ENCODE data around the gene CEACAM21. TPM values are rescaled to one million over a fixed set of nuclear protein-coding genes. Genes with fewer than 3 reads are reported as not detected.

CEACAM21 gene
- total RNA-seq, 2 experiments from 2014 or later = 40.8 to 56.0 TPM

GRCh38 chr19:41529484-41530183 is 46.3 kb upstream of the CEACAM21 start:
- Histone ChIP-seq H3K4me1 (ENCODE audit: insufficient read depth, low read length, poor library complexity, severe bottlenecking) (peaks cover 70% of the 10 kb centered on the region), H4K20me1 (ENCODE audit: insufficient read depth, low read length) (no peaks in the 10 kb centered on the region), H3K4me3 (ENCODE audit: low read depth, low read length, poor library complexity, severe bottlenecking) (peak overlapping the region; percentile 16), H3K36me3 (ENCODE audit: insufficient read depth, low read length) (no peaks in the 10 kb centered on the region), H3K9me3 (ENCODE audit: low read length) (peaks cover 8% of the 10 kb centered on the region; the same call in 1 of the 2 replicates), H3K9me2 (ENCODE audit: insufficient read depth, low read length) (no peaks in the 10 kb centered on the region), H3K27ac (ENCODE audit: low read depth, low read length, poor library complexity, severe bottlenecking) (no peak overlapping the region), H3K4me2 (ENCODE audit: low read length) (peak overlapping the region; percentile 88), H3K79me2 (ENCODE audit: insufficient read depth, low read depth, low read length) (peaks cover 21% of the 10 kb centered on the region), H2AFZ (ENCODE audit: low read length) (peak overlapping the region; percentile 12; the same call in 1 of the 2 replicates)
- BruUV-seq (replicated peaks) = no TSS peak
- peak; percentile 43 for DNase-seq (ENCODE audit: low spot score)
- TF ChIP-seq EZH2phosphoT487 (IDR thresholded peaks at IDR 0.05; ENCODE audit: borderline replicate concordance, low read depth, low read length) (no peak), CTCF (conservative IDR thresholded peaks at IDR 0.05; ENCODE audit: low read length) (no peak)
- POLR2A ChIA-PET = interaction anchor here (0.6 to 2.6 kb wide), 2 partner anchors 20 to 164 kb away, joined by 3 to 6 read pairs; no protein-coding TSS in a partner anchor
- intact Hi-C loops (cut with micrococcal nuclease; ENCODE audit: unreplicated experiment) = no loop called here
- CTCF ChIA-PET (ENCODE audit: unreplicated experiment) = no interaction called here

- peaks cover 8% of the 10 kb centered on the region; the same call in 1 of the 2 replicates for H3K9me3 ChIP-seq (ENCODE audit: low read length)
- H3K9me2 ChIP-seq (ENCODE audit: insufficient read depth, low read length) = no peaks in the 10 kb centered on the region
- TF ChIP-seq CTCF (conservative IDR thresholded peaks at IDR 0.05; ENCODE audit: low read length) (no peak), EZH2phosphoT487 (IDR thresholded peaks at IDR 0.05; ENCODE audit: borderline replicate concordance, low read depth, low read length) (no peak)
- H3K27ac ChIP-seq (ENCODE audit: low read depth, low read length, poor library complexity, severe bottlenecking) = no peak overlapping the region
- peak overlapping the region; percentile 16 for H3K4me3 ChIP-seq (ENCODE audit: low read depth, low read length, poor library complexity, severe bottlenecking)
- no peak for DNase-seq (ENCODE audit: low spot score)
- H3K4me1 ChIP-seq (ENCODE audit: insufficient read depth, low read length, poor library complexity, severe bottlenecking) = peaks cover 73% of the 10 kb centered on the region
- ChIA-PET CTCF (ENCODE audit: unreplicated experiment) (no interaction called here), POLR2A (interaction anchor here (0.6 to 2.6 kb wide), 2 partner anchors 19 to 165 kb away, joined by 3 to 6 read pairs; no protein-coding TSS in a partner anchor)
- peak overlapping the region; percentile 88 for H3K4me2 ChIP-seq (ENCODE audit: low read length)
- no peaks in the 10 kb centered on the region for H4K20me1 ChIP-seq (ENCODE audit: insufficient read depth, low read length)
- H3K79me2 ChIP-seq (ENCODE audit: insufficient read depth, low read depth, low read length) = peaks cover 21% of the 10 kb centered on the region
- intact Hi-C loops (cut with micrococcal nuclease; ENCODE audit: unreplicated experiment) = no loop called here
- H3K36me3 ChIP-seq (ENCODE audit: insufficient read depth, low read length) = no peaks in the 10 kb centered on the region
- no TSS peak for BruUV-seq (replicated peaks)
- H2AFZ ChIP-seq (ENCODE audit: low read length) = peak overlapping the region; percentile 12; the same call in 1 of the 2 replicates
These were observed 45.8 kb upstream of the CEACAM21 start for GRCh38 chr19:41530184-41530534.

- H2AFZ ChIP-seq (ENCODE audit: low read length) = peak overlapping the region; percentile 12; the same call in 1 of the 2 replicates
- H3K4me1 ChIP-seq (ENCODE audit: insufficient read depth, low read length, poor library complexity, severe bottlenecking) = peaks cover 79% of the 10 kb centered on the region
- TF ChIP-seq CTCF (conservative IDR thresholded peaks at IDR 0.05; ENCODE audit: low read length) = no peak
- no peak for TF ChIP-seq EZH2phosphoT487 (IDR thresholded peaks at IDR 0.05; ENCODE audit: borderline replicate concordance, low read depth, low read length)
- no peaks in the 10 kb centered on the region for H3K36me3 ChIP-seq (ENCODE audit: insufficient read depth, low read length)
- BruUV-seq (replicated peaks) = TSS peak; percentile 96
- intact Hi-C loops (cut with micrococcal nuclease; ENCODE audit: unreplicated experiment) = no loop called here
- H3K9me3 ChIP-seq (ENCODE audit: low read length) = peaks cover 8% of the 10 kb centered on the region; the same call in 1 of the 2 replicates
- H3K79me2 ChIP-seq (ENCODE audit: insufficient read depth, low read depth, low read length) = peaks cover 25% of the 10 kb centered on the region
- no peak for DNase-seq (ENCODE audit: low spot score)
- CTCF ChIA-PET (ENCODE audit: unreplicated experiment) = no interaction called here
- POLR2A ChIA-PET = interaction anchor here (0.5 to 2.6 kb wide), 5 partner anchors 13 to 82 kb away, joined by 3 to 11 read pairs (median 3); no protein-coding TSS in a partner anchor
- peak overlapping the region; percentile 88 for H3K4me2 ChIP-seq (ENCODE audit: low read length)
- no peaks in the 10 kb centered on the region for H3K9me2 ChIP-seq (ENCODE audit: insufficient read depth, low read length)
- H4K20me1 ChIP-seq (ENCODE audit: insufficient read depth, low read length) = no peaks in the 10 kb centered on the region
- H3K27ac ChIP-seq (ENCODE audit: low read depth, low read length, poor library complexity, severe bottlenecking) = no peak overlapping the region
- peak overlapping the region; percentile 70 for H3K4me3 ChIP-seq (ENCODE audit: low read depth, low read length, poor library complexity, severe bottlenecking)
These were observed 45.1 kb upstream of the CEACAM21 start for GRCh38 chr19:41530761-41531301.

Data from OCI-LY7 (cell line).